ENCODE measurements around the gene PLK5.

PLK5 gene

DNA sequence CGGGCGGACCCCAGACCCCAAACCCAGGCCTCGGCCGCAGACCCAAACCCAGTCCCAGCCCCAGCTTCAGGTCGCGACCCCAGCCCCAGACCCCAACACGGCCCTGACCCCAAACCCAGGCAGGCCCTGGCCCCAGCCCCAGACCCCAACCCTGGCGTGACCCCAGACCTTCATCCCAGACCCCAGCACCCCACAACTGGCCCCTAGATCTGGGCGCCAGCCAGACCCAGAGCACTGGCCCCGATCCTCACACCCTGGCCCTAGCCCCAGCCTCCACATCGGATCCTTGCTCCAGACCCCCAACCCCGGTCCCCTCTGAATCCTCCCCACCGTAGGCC is 61.3 kb downstream of the PLK5 start:
- Histone ChIP-seq H3K27ac (ENCODE audit: low read depth, low read length, severe bottlenecking) (no peak overlapping the region), H3K4me3 (ENCODE audit: extremely low read depth, insufficient read depth, low read length, poor library complexity, severe bottlenecking) (no peak overlapping the region), H3K9me3 (ENCODE audit: control insufficient read depth, low read length) (no peaks in the 10 kb centered on the region), H3K4me1 (ENCODE audit: control insufficient read depth, insufficient read depth, low read length, poor library complexity, severe bottlenecking) (peaks cover 5% of the 10 kb centered on the region), H3K36me3 (ENCODE audit: control insufficient read depth, insufficient read depth, low read length) (peaks cover 69% of the 10 kb centered on the region)
- 97 to 100% methylated on average over 4 to 11 of the region's 13 CpGs for WGBS, 2 experiments (ENCODE audit: insufficient coverage in 2 of 2)

Data from mesodermal cell (in vitro differentiated cells).